Mucosa of descending colon (tissue), 3 donors: Measurements from ENCODE around the gene AP2A1. TPM values are rescaled to one million over a fixed set of nuclear protein-coding genes. Genes with fewer than 3 reads are reported as not detected.

Experiments
- ATAC-seq: fragments of 200-7000 bp; cut with Tn5 transposase; one replicate; pipeline ENCODE4 v1.9.1; 2020; ENCODE audit warnings: mild to moderate bottlenecking, moderate library complexity
- DNase-seq, 3 donors: peaks; one replicate each; pipeline ENCODE4 v3.0.0-alpha.2; 2020
- H3K36me3 ChIP-seq: fragments of 200-600 bp; one replicate; pipeline ENCODE4 v1.8.0; 2021; ENCODE audit warnings: low read depth, mild to moderate bottlenecking
- H3K4me1 ChIP-seq: fragments of 200-600 bp; one replicate; pipeline ENCODE4 v1.8.0; 2021; ENCODE audit warnings: low read depth, mild to moderate bottlenecking
- H3K4me3 ChIP-seq: fragments of 200-600 bp; one replicate; pipeline ENCODE4 v1.8.0; 2021; ENCODE audit warnings: mild to moderate bottlenecking
- H3K9me3 ChIP-seq: fragments of 200-600 bp; one replicate; pipeline ENCODE4 v1.8.0; 2021; ENCODE audit warnings: mild to moderate bottlenecking
- intact Hi-C, 2 donors: fragments of 100-400 bp; cut with DNase I in 1 of 2; cut with micrococcal nuclease in 1 of 2; formaldehyde crosslinking; loops; one replicate each; pipeline versions ENCODE4 v1.11.0 to v1.11.1; 2022; cut with DNase I, micrococcal nuclease
- total RNA-seq, 3 donors: library from RNA; stranded (reverse); fragmentation: NEBNext Ultra II Directional in 2 of 3; extraction: Animal tissue kit (Norgen Biotek cat#: 25700) in 2 of 3; gene quantifications; one replicate each; pipeline versions ENCODE4 v1.2.1 to v1.2.4, GENCODE V29; 2021 to 2023
- TF ChIP-seq, protein P1 (sequence below): fragments of 200-600 bp; IDR thresholded peaks from one replicate; pipeline ENCODE4 v1.8.0; 2022; ENCODE audit warnings: antibody characterized with exemption, mild to moderate bottlenecking
- donor health status: DM: no; HTN: no; CAD: no; lungs with moderate emphysema.
- donor health status: DM: no; HTN: no; CAD: no.
- donor health status: DM: no; HTN: yes; CAD: no.

AP2A1 gene
- total RNA-seq, 3 donors from 2014 or later, result 73.6 to 84.8 (median 82.5) TPM

GRCh38 chr19:49793561-49793840 is 26.7 kb downstream of the AP2A1 start:
- no peak for ATAC-seq
- TF ChIP-seq, protein P1, sequence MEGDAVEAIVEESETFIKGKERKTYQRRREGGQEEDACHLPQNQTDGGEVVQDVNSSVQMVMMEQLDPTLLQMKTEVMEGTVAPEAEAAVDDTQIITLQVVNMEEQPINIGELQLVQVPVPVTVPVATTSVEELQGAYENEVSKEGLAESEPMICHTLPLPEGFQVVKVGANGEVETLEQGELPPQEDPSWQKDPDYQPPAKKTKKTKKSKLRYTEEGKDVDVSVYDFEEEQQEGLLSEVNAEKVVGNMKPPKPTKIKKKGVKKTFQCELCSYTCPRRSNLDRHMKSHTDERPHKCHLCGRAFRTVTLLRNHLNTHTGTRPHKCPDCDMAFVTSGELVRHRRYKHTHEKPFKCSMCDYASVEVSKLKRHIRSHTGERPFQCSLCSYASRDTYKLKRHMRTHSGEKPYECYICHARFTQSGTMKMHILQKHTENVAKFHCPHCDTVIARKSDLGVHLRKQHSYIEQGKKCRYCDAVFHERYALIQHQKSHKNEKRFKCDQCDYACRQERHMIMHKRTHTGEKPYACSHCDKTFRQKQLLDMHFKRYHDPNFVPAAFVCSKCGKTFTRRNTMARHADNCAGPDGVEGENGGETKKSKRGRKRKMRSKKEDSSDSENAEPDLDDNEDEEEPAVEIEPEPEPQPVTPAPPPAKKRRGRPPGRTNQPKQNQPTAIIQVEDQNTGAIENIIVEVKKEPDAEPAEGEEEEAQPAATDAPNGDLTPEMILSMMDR, result no peak
- Histone ChIP-seq H3K4me3 (no peak overlapping the region), H3K4me1 (no peaks in the 10 kb centered on the region), H3K36me3 (peaks cover 11% of the 10 kb centered on the region), H3K9me3 (no peaks in the 10 kb centered on the region)
- intact Hi-C loops, result no loop called here
- DNase-seq, result no peak

DNA sequence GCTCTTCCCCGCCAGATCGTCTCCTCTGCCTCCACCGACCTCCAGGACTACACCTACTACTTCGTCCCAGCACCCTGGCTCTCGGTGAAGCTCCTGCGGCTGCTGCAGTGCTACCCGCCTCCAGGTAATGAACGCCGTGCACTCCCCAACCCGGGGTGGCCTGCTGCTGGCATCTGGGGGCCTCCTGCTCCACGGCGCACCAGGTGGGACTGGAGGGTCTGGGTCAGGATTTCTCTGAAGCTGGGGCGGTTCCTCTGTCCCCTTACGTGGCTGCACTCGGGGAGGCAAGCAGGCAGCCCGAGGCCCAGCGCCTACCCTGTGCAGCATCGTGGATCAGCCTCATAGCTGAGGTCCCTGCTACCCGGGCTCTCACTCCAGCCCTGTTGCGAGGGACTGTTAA is 28.8 kb downstream of the AP2A1 start:
- H3K4me3 ChIP-seq, result no peak overlapping the region
- ATAC-seq, result no peak
- no peaks in the 10 kb centered on the region for H3K9me3 ChIP-seq
- DNase-seq, result no peak
- TF ChIP-seq, protein P1, result no peak
- intact Hi-C loops, result no loop called here
- peaks cover 11% of the 10 kb centered on the region for H3K36me3 ChIP-seq
- H3K4me1 ChIP-seq, result no peaks in the 10 kb centered on the region

DNA sequence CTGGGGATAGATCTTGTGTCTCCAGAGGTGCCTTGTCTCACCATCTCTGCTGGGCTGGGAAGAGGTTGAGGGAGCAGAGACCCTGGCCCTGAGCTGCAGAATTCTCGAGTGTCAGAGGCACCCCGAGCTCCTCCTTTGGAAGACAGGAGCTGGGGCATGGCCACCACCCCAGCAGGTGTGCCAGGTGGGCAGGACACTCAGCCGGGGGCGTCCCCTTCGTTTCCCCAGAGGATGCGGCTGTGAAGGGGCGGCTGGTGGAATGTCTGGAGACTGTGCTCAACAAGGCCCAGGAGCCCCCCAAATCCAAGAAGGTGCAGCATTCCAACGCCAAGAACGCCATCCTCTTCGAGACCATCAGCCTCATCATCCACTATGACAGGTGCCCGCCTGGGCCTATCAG is 31.8 kb downstream of the AP2A1 start:
- no peak for DNase-seq
- H3K36me3 ChIP-seq, result peaks cover 6% of the 10 kb centered on the region
- TF ChIP-seq, protein P1, result no peak
- no peaks in the 10 kb centered on the region for H3K4me1 ChIP-seq
- no peaks in the 10 kb centered on the region for H3K9me3 ChIP-seq
- intact Hi-C loops, result no loop called here
- H3K4me3 ChIP-seq, result no peak overlapping the region
- no peak for ATAC-seq

DNA sequence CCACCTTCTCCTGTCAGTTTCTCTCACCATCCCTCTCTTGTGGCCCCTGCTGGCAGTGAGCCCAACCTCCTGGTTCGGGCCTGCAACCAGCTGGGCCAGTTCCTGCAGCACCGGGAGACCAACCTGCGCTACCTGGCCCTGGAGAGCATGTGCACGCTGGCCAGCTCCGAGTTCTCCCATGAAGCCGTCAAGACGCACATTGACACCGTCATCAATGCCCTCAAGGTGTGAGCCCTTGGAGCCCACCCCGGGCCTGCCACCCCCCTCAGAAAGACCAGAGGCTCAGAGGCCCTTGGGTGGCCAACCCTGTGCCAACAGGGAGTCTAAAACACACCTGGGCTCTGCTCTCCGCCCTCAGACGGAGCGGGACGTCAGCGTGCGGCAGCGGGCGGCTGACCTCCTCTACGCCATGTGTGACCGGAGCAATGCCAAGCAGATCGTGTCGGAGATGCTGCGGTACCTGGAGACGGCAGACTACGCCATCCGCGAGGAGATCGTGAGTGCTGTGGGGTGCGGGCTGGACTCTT is 32.5 kb downstream of the AP2A1 start:
- no peak for ATAC-seq
- H3K4me1 ChIP-seq, result no peaks in the 10 kb centered on the region
- no peak overlapping the region for H3K4me3 ChIP-seq
- no peaks in the 10 kb centered on the region for H3K9me3 ChIP-seq
- TF ChIP-seq, protein P1, result no peak
- DNase-seq, result no peak
- H3K36me3 ChIP-seq, result peaks cover 6% of the 10 kb centered on the region
- intact Hi-C loops, result no loop called here

- DNase-seq, result no peak
- TF ChIP-seq, protein P1, result no peak
- H3K4me3 ChIP-seq, result no peak overlapping the region
- H3K4me1 ChIP-seq, result no peaks in the 10 kb centered on the region
- H3K36me3 ChIP-seq, result peaks cover 6% of the 10 kb centered on the region
- no peaks in the 10 kb centered on the region for H3K9me3 ChIP-seq
- no peak for ATAC-seq
- intact Hi-C loops, result no loop called here
Measured at GRCh38 chr19:49799798-49800376, 33.1 kb downstream of the AP2A1 start.

- intact Hi-C loops, result no loop called here
- H3K36me3 ChIP-seq, result peaks cover 6% of the 10 kb centered on the region
- H3K4me3 ChIP-seq, result no peak overlapping the region
- no peaks in the 10 kb centered on the region for H3K9me3 ChIP-seq
- H3K4me1 ChIP-seq, result no peaks in the 10 kb centered on the region
- DNase-seq, result no peak
- no peak for ATAC-seq
- TF ChIP-seq, protein P1, result no peak
Measured at GRCh38 chr19:49800771-49801170, 34.0 kb downstream of the AP2A1 start.
